ENCODE measurements around the gene ATP2B2. TPM values are rescaled to one million over a fixed set of nuclear protein-coding genes. Genes with fewer than 3 reads are reported as not detected.

Gene ATP2B2
- total and polyA plus RNA-seq, 9 of the 15 experiments (the other 6 are each of a cell fraction or from before 2014, with no cell fraction given) = 0.06 TPM; not detected in 8

DNA sequence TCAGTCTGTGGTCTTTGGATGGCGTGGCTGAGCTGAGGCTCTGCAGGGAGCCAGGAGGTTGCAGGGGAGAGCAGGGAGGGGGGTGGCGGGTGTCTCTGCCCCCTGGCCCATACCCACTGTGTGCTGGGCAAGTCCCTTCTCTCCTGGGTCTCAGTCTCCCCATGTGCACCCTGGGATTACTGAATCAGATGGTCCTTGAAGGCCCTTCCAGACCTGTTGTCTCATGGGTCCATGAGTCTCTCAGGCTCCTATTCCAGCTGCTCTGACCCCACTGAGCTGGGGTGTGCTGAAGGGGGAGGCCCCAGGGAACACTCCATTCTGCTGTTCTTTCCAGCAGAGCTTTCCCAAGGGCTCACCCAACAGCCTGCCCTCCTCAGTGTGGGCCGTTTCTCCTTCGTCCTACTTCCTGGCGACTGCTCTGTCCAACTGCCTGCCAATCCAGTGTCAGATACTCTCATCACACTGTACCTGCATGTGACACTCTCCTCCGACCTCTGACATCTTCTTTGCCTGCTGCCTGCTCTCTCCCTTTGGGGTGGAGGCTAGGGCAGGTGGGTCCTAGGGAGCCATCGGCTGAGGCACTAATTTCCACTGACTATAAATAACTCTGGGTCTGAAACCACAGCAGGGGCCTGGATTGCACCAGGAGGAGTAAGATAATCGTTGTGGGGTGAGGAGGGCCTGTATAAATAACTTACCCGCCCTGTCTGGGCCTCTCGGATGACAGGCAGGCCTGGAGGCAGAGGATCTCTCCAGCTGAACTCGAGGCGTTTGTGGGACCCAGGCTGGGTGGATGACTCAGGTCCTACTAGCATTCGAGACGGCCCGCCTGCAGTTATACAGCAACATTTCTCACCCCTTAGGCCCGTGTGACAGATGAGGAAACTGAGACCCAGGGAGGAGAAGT is 67.1 kb downstream of the ATP2B2 start (continued):
- TF ChIP-seq MXI1 (IDR thresholded peaks at IDR 0.05; ENCODE audit: low read depth, low read length) (no peak), DPF2 (IDR thresholded peaks at IDR 0.05) (no peak), ZSCAN32 (CRISPR knock-in tag; IDR thresholded peaks at IDR 0.05) (no peak), BHLHE40 (IDR thresholded peaks at IDR 0.05; ENCODE audit: low read length) (no peak), SMAD4 (CRISPR knock-in tag; conservative IDR thresholded peaks at IDR 0.05) (peak; percentile 85), CREM (IDR thresholded peaks at IDR 0.05; ENCODE audit: low read depth) (no peak), SIN3A (IDR thresholded peaks at IDR 0.05; ENCODE audit: borderline replicate concordance in 2 of 2, control insufficient read depth in 1 of 2, low read depth in 2 of 2, low read length in 2 of 2) (no peak), FOXP1 (CRISPR knock-in tag; IDR thresholded peaks at IDR 0.05) (no peak), NCOR1 (IDR thresholded peaks at IDR 0.05) (peak; percentile 32; the same call in 1 of the 2 replicates), ZBTB7A (IDR thresholded peaks at IDR 0.05; ENCODE audit: borderline replicate concordance, control insufficient read depth, low read depth, low read length) (no peak), ZNF707 (CRISPR knock-in tag; conservative IDR thresholded peaks at IDR 0.05) (no peak), RFX5 (IDR thresholded peaks at IDR 0.05; ENCODE audit: low read depth, low read length) (no peak), MEF2D (tag; conservative IDR thresholded peaks at IDR 0.05; ENCODE audit: low read depth) (peak; percentile 82), KDM1A (IDR thresholded peaks at IDR 0.05) (peak; percentile 57 to 60; a peak in 2 of 4 replicates), RBM34 (IDR thresholded peaks at IDR 0.05; ENCODE audit: borderline replicate concordance, insufficient read depth, low read length) (no peak), EHMT2 (IDR thresholded peaks at IDR 0.05) (no peak), NFYB (IDR thresholded peaks at IDR 0.05; ENCODE audit: extremely low read depth, insufficient read length) (no peak)
- TF ChIP-seq, protein P1, sequence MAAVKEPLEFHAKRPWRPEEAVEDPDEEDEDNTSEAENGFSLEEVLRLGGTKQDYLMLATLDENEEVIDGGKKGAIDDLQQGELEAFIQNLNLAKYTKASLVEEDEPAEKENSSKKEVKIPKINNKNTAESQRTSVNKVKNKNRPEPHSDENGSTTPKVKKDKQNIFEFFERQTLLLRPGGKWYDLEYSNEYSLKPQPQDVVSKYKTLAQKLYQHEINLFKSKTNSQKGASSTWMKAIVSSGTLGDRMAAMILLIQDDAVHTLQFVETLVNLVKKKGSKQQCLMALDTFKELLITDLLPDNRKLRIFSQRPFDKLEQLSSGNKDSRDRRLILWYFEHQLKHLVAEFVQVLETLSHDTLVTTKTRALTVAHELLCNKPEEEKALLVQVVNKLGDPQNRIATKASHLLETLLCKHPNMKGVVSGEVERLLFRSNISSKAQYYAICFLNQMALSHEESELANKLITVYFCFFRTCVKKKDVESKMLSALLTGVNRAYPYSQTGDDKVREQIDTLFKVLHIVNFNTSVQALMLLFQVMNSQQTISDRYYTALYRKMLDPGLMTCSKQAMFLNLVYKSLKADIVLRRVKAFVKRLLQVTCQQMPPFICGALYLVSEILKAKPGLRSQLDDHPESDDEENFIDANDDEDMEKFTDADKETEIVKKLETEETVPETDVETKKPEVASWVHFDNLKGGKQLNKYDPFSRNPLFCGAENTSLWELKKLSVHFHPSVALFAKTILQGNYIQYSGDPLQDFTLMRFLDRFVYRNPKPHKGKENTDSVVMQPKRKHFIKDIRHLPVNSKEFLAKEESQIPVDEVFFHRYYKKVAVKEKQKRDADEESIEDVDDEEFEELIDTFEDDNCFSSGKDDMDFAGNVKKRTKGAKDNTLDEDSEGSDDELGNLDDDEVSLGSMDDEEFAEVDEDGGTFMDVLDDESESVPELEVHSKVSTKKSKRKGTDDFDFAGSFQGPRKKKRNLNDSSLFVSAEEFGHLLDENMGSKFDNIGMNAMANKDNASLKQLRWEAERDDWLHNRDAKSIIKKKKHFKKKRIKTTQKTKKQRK (IDR thresholded peaks at IDR 0.05; ENCODE audit: borderline replicate concordance, low read depth, low read length) = no peak
- TF ChIP-seq, protein P2, sequence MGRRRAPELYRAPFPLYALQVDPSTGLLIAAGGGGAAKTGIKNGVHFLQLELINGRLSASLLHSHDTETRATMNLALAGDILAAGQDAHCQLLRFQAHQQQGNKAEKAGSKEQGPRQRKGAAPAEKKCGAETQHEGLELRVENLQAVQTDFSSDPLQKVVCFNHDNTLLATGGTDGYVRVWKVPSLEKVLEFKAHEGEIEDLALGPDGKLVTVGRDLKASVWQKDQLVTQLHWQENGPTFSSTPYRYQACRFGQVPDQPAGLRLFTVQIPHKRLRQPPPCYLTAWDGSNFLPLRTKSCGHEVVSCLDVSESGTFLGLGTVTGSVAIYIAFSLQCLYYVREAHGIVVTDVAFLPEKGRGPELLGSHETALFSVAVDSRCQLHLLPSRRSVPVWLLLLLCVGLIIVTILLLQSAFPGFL (CRISPR knock-in tag; IDR thresholded peaks at IDR 0.05) = no peak
- TF ChIP-seq, protein P3, sequence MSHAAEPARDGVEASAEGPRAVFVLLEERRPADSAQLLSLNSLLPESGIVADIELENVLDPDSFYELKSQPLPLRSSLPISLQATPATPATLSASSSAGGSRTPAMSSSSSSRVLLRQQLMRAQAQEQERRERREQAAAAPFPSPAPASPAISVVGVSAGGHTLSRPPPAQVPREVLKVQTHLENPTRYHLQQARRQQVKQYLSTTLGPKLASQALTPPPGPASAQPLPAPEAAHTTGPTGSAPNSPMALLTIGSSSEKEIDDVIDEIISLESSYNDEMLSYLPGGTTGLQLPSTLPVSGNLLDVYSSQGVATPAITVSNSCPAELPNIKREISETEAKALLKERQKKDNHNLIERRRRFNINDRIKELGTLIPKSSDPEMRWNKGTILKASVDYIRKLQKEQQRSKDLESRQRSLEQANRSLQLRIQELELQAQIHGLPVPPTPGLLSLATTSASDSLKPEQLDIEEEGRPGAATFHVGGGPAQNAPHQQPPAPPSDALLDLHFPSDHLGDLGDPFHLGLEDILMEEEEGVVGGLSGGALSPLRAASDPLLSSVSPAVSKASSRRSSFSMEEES (CRISPR knock-in tag; IDR thresholded peaks at IDR 0.05) = no peak
- TF ChIP-seq, protein P4, sequence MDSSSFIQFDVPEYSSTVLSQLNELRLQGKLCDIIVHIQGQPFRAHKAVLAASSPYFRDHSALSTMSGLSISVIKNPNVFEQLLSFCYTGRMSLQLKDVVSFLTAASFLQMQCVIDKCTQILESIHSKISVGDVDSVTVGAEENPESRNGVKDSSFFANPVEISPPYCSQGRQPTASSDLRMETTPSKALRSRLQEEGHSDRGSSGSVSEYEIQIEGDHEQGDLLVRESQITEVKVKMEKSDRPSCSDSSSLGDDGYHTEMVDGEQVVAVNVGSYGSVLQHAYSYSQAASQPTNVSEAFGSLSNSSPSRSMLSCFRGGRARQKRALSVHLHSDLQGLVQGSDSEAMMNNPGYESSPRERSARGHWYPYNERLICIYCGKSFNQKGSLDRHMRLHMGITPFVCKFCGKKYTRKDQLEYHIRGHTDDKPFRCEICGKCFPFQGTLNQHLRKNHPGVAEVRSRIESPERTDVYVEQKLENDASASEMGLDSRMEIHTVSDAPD (CRISPR knock-in tag; IDR thresholded peaks at IDR 0.05) = no peak
